ENCODE data around the gene PCYOX1L.

PCYOX1L gene

DNA sequence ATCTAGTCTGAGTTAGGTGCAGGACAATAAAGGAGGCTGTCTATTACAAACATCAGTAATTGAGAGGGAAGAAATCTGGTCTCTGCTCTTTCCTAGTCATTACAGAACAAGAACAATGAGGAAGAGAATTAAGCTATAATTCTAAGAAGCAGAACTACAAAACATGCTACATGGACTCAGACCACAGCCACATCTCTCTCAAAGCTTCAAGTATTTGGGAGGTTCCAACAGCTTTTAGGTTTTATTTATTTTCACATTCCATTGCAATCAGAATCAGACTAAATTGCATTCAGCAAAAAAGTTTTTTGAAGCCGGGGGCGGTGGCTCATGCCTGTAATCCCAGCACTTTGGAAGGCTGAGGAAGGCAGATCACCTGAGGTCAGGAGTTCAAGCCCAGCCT, 13.7 kb upstream of the PCYOX1L start:
- DNase-seq (ENCODE audit: extremely low spot score): no peak
- ChIA-PET CTCF (interaction anchor here (1.6 to 6.2 kb wide), 8 partner anchors 11 to 207 kb away, joined by 3 to 50 read pairs (median 8); partner anchors contain the start of genes CSNK1A1 and PCYOX1L), POLR2A (interaction anchor here (1.2 kb wide), 1 partner anchor 14 kb away, joined by 5 read pairs; the partner anchor contains the start of gene PCYOX1L)
- TF ChIP-seq CTCF (IDR thresholded peaks at IDR 0.05; ENCODE audit: control extremely low read depth, extremely low read depth, low read depth, missing control alignments): no peak

GRCh38 chr5:149345147-149345891, 12.5 kb upstream of the PCYOX1L start, which contains the start of gene GRPEL2:
Gene GRPEL2 (plus strand): TSS chr5:149345499. CDS start chr5:149345540, 41 bp downstream.
- ChIA-PET CTCF (interaction anchor here (0.8 to 6.2 kb wide), 10 partner anchors 10 to 206 kb away, joined by 3 to 50 read pairs (median 6); partner anchors contain the start of genes CSNK1A1 and PCYOX1L), POLR2A (interaction anchor here (0.5 to 1.2 kb wide), 3 partner anchors 12 to 186 kb away, joined by 3 to 5 read pairs (median 3); partner anchors contain the start of gene PCYOX1L)
- peak; percentile 96 for DNase-seq (ENCODE audit: extremely low spot score)
- no peak for TF ChIP-seq CTCF (IDR thresholded peaks at IDR 0.05; ENCODE audit: control extremely low read depth, extremely low read depth, low read depth, missing control alignments)

GRCh38 chr5:149345892-149346222, 12.0 kb upstream of the PCYOX1L start:
- ChIA-PET POLR2A (interaction anchor here (1.2 kb wide), 1 partner anchor 26 kb away, joined by 3 read pairs; no protein-coding TSS in a partner anchor), CTCF (interaction anchor here (1.7 to 6.2 kb wide), 4 partner anchors 10 to 36 kb away, joined by 4 to 50 read pairs (median 14); partner anchors contain the start of gene PCYOX1L)
- DNase-seq (ENCODE audit: extremely low spot score): no peak
- no peak for TF ChIP-seq CTCF (IDR thresholded peaks at IDR 0.05; ENCODE audit: control extremely low read depth, extremely low read depth, low read depth, missing control alignments)

- DNase-seq (ENCODE audit: extremely low spot score): no peak
- POLR2A ChIA-PET: no interaction called here
- TF ChIP-seq CTCF (IDR thresholded peaks at IDR 0.05; ENCODE audit: control extremely low read depth, extremely low read depth, low read depth, missing control alignments): no peak
- CTCF ChIA-PET: interaction anchor here (1.2 to 6.2 kb wide), 2 partner anchors 18 to 87 kb away, joined by 3 to 50 read pairs; no protein-coding TSS in a partner anchor
These were observed 9.3 kb upstream of the PCYOX1L start for GRCh38 chr5:149348518-149348917.

DNA sequence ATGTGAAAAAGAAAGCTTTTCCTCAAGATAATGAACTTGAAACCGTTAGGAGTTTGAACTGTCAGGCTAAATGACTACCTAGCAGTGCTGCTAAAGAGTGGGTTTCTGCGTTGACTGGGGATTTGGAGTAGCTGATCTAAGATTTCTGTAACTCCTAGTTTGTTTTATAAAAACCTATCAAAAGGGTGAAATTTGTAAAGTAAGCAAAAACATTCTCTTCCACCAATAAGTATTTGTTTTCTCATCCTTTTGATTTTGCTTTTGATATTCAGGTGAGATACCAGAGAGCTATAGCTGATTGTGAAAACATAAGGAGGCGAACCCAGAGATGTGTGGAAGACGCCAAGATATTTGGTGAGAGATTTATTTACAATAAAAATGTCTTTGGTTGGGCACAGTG, 8.5 kb upstream of the PCYOX1L start:
- POLR2A ChIA-PET: no interaction called here
- TF ChIP-seq CTCF (IDR thresholded peaks at IDR 0.05; ENCODE audit: control extremely low read depth, extremely low read depth, low read depth, missing control alignments): no peak
- CTCF ChIA-PET: interaction anchor here (0.8 to 1.2 kb wide), 3 partner anchors 18 to 213 kb away, joined by 3 read pairs; no protein-coding TSS in a partner anchor
- DNase-seq (ENCODE audit: extremely low spot score): no peak

DNA sequence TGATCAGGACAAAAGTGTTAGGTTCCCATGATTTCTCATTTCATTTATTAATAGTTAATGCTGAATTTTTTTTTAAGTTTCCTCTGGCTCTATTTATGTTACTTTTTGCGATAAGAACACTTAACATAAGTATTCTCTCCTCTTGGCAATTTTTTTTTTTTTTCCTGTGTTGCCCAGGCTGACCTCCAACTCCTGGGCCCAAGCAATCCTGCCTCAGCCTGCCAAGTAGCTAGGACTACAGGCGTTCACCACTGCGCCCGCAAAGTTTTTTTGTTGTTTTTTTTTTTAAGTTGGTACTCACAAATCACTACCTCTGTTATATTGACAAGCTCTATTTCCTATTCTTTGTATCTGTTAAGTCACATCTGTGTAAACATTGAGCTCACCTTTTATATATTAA, 5.7 kb upstream of the PCYOX1L start:
- ChIA-PET POLR2A (no interaction called here), CTCF (interaction anchor here (12.6 kb wide), 1 partner anchor 17 kb away, joined by 186 read pairs; no protein-coding TSS in a partner anchor)
- TF ChIP-seq CTCF (IDR thresholded peaks at IDR 0.05; ENCODE audit: control extremely low read depth, extremely low read depth, low read depth, missing control alignments): no peak
- DNase-seq (ENCODE audit: extremely low spot score): no peak

All from GM10248 (cell line).